IMR-90 (cell line): ENCODE results near the gene ACOXL. TPM values are rescaled to one million over a fixed set of nuclear protein-coding genes. Genes with fewer than 3 reads are reported as not detected.

Source experiments
- ATAC-seq: fragments of 200-7000 bp; cut with Tn5 transposase; 2 replicates; pipeline ENCODE4 v1.9.1; 2020; ENCODE audit warnings: low read depth, mild to moderate bottlenecking, moderate library complexity
- BruUV-seq: library from RNA; stranded (reverse); fragments of 400-500 nt; replicated peaks from 2 replicates; lab custom pipeline; 2021; lab: Mats Ljungman, UMichigan
- CTCF ChIA-PET: fragments of 300-600 bp; formaldehyde crosslinking; extraction: SDS; loops from one replicate; lab custom pipeline; 2021; ENCODE audit warnings: antibody characterized with exemption; lab: Yijun Ruan, JAX
- POLR2A ChIA-PET: fragments of 300-600 bp; sonication (Branson Sonifier 250); formaldehyde crosslinking; loops from one replicate; lab custom pipeline; 2022; ENCODE audit warnings: antibody characterized with exemption; ENCODE audit not compliant: unreplicated experiment; lab: Charles Lee
- DNase-seq: peaks from one replicate; pipeline ENCODE4 v3.0.0; 2013
- H2AFZ ChIP-seq: replicated peaks from 2 replicates; pipeline ENCODE3; 2013; ENCODE audit warnings: low read length, mild to moderate bottlenecking; ENCODE audit not compliant: poor library complexity
- H2AK5ac ChIP-seq: 2 replicates; pipeline ENCODE4 v1.6.1; 2013; ENCODE audit warnings: low read depth, low read length, inconsistent platforms
- H2AK9ac ChIP-seq: replicated peaks from 2 replicates; pipeline ENCODE3; 2013; ENCODE audit warnings: mild to moderate bottlenecking, low read depth, low read length, moderate library complexity; ENCODE audit not compliant: poor library complexity
- H2BK120ac ChIP-seq: 2 replicates; pipeline ENCODE4 v1.6.1; 2013; ENCODE audit warnings: low read depth, low read length, inconsistent platforms
- H2BK15ac ChIP-seq: 3 replicates; pipeline ENCODE4 v1.6.1; 2013; ENCODE audit warnings: low read depth, low read length, inconsistent platforms
- H2BK20ac ChIP-seq: 2 replicates; pipeline ENCODE4 v1.6.1; 2013; ENCODE audit warnings: low read depth, mild to moderate bottlenecking, inconsistent platforms, low read length, moderate library complexity
- H2BK5ac ChIP-seq: 2 replicates; pipeline ENCODE4 v1.6.1; 2013; ENCODE audit warnings: mild to moderate bottlenecking, low read depth, low read length, inconsistent platforms; ENCODE audit not compliant: poor library complexity, severe bottlenecking
- H3K14ac ChIP-seq: replicated peaks from 2 replicates; pipeline ENCODE4 v1.6.1; 2013; ENCODE audit warnings: low read depth, low read length, inconsistent platforms
- H3K18ac ChIP-seq: 2 replicates; pipeline ENCODE4 v1.6.1; 2013; ENCODE audit warnings: low read depth, low read length, control low read depth
- H3K23ac ChIP-seq: 2 replicates; pipeline ENCODE4 v1.6.1; 2013; ENCODE audit warnings: low read depth, low read length, inconsistent platforms
- H3K27ac ChIP-seq: 2 replicates; pipeline ENCODE4 v1.5.1; 2013; ENCODE audit warnings: mild to moderate bottlenecking, control low read depth, low read length; ENCODE audit not compliant: insufficient read depth
- H3K27me3 ChIP-seq: 2 replicates; pipeline ENCODE4 v1.6.1; 2013; ENCODE audit warnings: low read length; ENCODE audit not compliant: control insufficient read depth, insufficient read depth
- H3K36me3 ChIP-seq: 2 replicates; pipeline ENCODE4 v1.6.1; 2013; ENCODE audit warnings: low read length, mixed read lengths; ENCODE audit not compliant: control insufficient read depth, insufficient read depth
- H3K4ac ChIP-seq: 2 replicates; pipeline ENCODE4 v1.6.1; 2013; ENCODE audit warnings: low read depth, low read length, inconsistent platforms
- H3K4me1 ChIP-seq: 2 replicates; pipeline ENCODE4 v1.6.1; 2013; ENCODE audit warnings: low read length, mixed read lengths; ENCODE audit not compliant: control insufficient read depth, insufficient read depth
- H3K4me2 ChIP-seq: 2 replicates; pipeline ENCODE4 v1.6.1; 2013; ENCODE audit warnings: low read depth, mild to moderate bottlenecking, control low read depth, low read length, moderate library complexity
- H3K4me3 ChIP-seq: 2 replicates; pipeline ENCODE4 v1.5.1; 2013; ENCODE audit warnings: low read depth, mild to moderate bottlenecking, control low read depth, low read length, moderate library complexity; ENCODE audit not compliant: insufficient read depth
- H3K56ac ChIP-seq: 2 replicates; pipeline ENCODE4 v1.6.1; 2013; ENCODE audit warnings: low read length, inconsistent platforms; ENCODE audit not compliant: insufficient read depth; ENCODE audit errors: extremely low read depth
- H3K79me1 ChIP-seq, 2 experiments: 2 replicates each; pipeline ENCODE4 v1.6.1; 2013; ENCODE audit warnings: low read length in 2 of 2, inconsistent platforms in 1 of 2, low read depth in 1 of 2
- H3K9ac ChIP-seq: 2 replicates; pipeline ENCODE4 v1.6.1; 2013; ENCODE audit warnings: low read depth, low read length, control low read depth
- H3K9me1 ChIP-seq: 2 replicates; pipeline ENCODE4 v1.6.1; 2013; ENCODE audit warnings: low read length, inconsistent platforms; ENCODE audit not compliant: insufficient read depth
- H3K9me3 ChIP-seq: 2 replicates; pipeline ENCODE4 v1.6.1; 2013; ENCODE audit warnings: low read length; ENCODE audit not compliant: control insufficient read depth, insufficient read depth
- H4K20me1 ChIP-seq: 2 replicates; pipeline ENCODE4 v1.6.1; 2013; ENCODE audit warnings: low read length, inconsistent platforms; ENCODE audit not compliant: insufficient read depth
- H4K5ac ChIP-seq: 2 replicates; pipeline ENCODE4 v1.6.1; 2013; ENCODE audit warnings: mild to moderate bottlenecking, low read depth, low read length, control low read depth
- H4K8ac ChIP-seq, 2 experiments: 2 replicates each; pipeline ENCODE4 v1.6.1; 2013; ENCODE audit warnings: low read depth in 2 of 2, low read length in 2 of 2, control low read depth in 1 of 2, inconsistent platforms in 1 of 2
- H4K91ac ChIP-seq: 2 replicates; pipeline ENCODE4 v1.6.1; 2013; ENCODE audit warnings: low read depth, low read length, inconsistent platforms; ENCODE audit not compliant: insufficient read depth
- BHLHE40 ChIP-seq: fragments of 150-350 bp; IDR thresholded peaks from 2 replicates; pipeline ENCODE4 v1.6.1; 2016; ENCODE audit warnings: mild to moderate bottlenecking, low read depth, low read length
- CEBPB ChIP-seq: IDR thresholded peaks from 2 replicates; pipeline ENCODE4 v1.6.1; 2012; ENCODE audit warnings: low read depth, low read length, improper control_type of control experiment
- CHD1 ChIP-seq: IDR thresholded peaks from 2 replicates; pipeline ENCODE4 v1.6.1; 2012; ENCODE audit warnings: low read depth, low read length, improper control_type of control experiment
- FOS ChIP-seq: fragments of 150-350 bp; IDR thresholded peaks from 2 replicates; pipeline ENCODE4 v1.6.1; 2016; ENCODE audit warnings: low read depth, low read length
- MAFK ChIP-seq: IDR thresholded peaks from 2 replicates; pipeline ENCODE4 v1.6.1; 2012; ENCODE audit warnings: low read depth, low read length, improper control_type of control experiment
- MAZ ChIP-seq: IDR thresholded peaks from 2 replicates; pipeline ENCODE4 v1.6.1; 2012; ENCODE audit warnings: low read depth, mild to moderate bottlenecking, low read length, improper control_type of control experiment, moderate library complexity, borderline replicate concordance
- MXI1 ChIP-seq: IDR thresholded peaks from 2 replicates; pipeline ENCODE4 v1.6.1; 2012; ENCODE audit warnings: low read depth, mild to moderate bottlenecking, low read length, moderate library complexity, borderline replicate concordance
- NFE2L2 ChIP-seq: fragments of 150-350 bp; IDR thresholded peaks from 2 replicates; pipeline ENCODE4 v1.6.1; 2016; ENCODE audit warnings: low read depth, mild to moderate bottlenecking, low read length
- POLR2A ChIP-seq: IDR thresholded peaks from 2 replicates; pipeline ENCODE4 v1.6.1; 2012; ENCODE audit warnings: mild to moderate bottlenecking, low read depth, low read length
- RAD21 ChIP-seq: IDR thresholded peaks from 2 replicates; pipeline ENCODE4 v1.6.1; 2012; ENCODE audit warnings: low read length, improper control_type of control experiment
- RCOR1 ChIP-seq: IDR thresholded peaks from 2 replicates; pipeline ENCODE4 v1.6.1; 2012; ENCODE audit warnings: mild to moderate bottlenecking, low read length, improper control_type of control experiment; ENCODE audit not compliant: insufficient replicate concordance
- RFX5 ChIP-seq: IDR thresholded peaks from 2 replicates; pipeline ENCODE4 v1.8.0; 2012; ENCODE audit warnings: low read depth, mild to moderate bottlenecking, low read length, moderate library complexity
- SMC3 ChIP-seq: fragments of 150-350 bp; IDR thresholded peaks from 2 replicates; pipeline ENCODE4 v1.6.1; 2016; ENCODE audit warnings: low read depth, mild to moderate bottlenecking, antibody characterized with exemption, low read length, moderate library complexity
- WGBS, 2 experiments: methylation state at CpG; one replicate each; pipeline versions ENCODE4 v1.1.5 to v1.1.7; 2013; ENCODE audit warnings: missing lambda C conversion rate in 2 of 2; ENCODE audit not compliant: insufficient read length in 1 of 2; ENCODE audit errors: extremely low coverage in 2 of 2; 5-methylcytosine and 5-hydroxymethylcytosine counted together
- dilution Hi-C: fragments of 300-500 bp; cut with HindIII; formaldehyde crosslinking; loops from one replicate; pipeline ENCODE4 v1.14.3; 2018; ENCODE audit warnings: low sequenced_read_pairs; ENCODE audit not compliant: unreplicated experiment
- in situ Hi-C: fragments of 300-500 bp; cut with MboI; formaldehyde crosslinking; loops from 3 replicates; pipeline ENCODE4 v1.14.3; 2019; ENCODE audit warnings: low sequenced_read_pairs, inconsistent platforms, mixed read lengths
- intact Hi-C: fragments of 100-400 bp; cut with micrococcal nuclease; formaldehyde crosslinking; loops from 2 replicates; pipeline ENCODE4 v1.10.0; 2022
- polyA plus RNA-seq, 3 experiments: library from polyadenylated mRNA; depleted of rRNA; stranded (reverse); fragments of >200 nt; gene quantifications; 2 replicates each; pipeline ENCODE4 v1.2.3, GENCODE V29; 2012; ENCODE audit warnings: low replicate concordance in 1 of 3
- total RNA-seq: library from RNA; depleted of rRNA; stranded (reverse); fragments of >200 nt; gene quantifications from 2 replicates; pipeline ENCODE4 v1.2.3, GENCODE V29; 2012
- TF ChIP-seq, protein P1 (sequence below): fragments of 150-350 bp; IDR thresholded peaks from 2 replicates; pipeline ENCODE4 v1.6.1; 2017; ENCODE audit warnings: mild to moderate bottlenecking, antibody characterized with exemption, low read length, low read depth
- TF ChIP-seq, protein P2 (sequence below): fragments of 150-350 bp; IDR thresholded peaks from 2 replicates; pipeline ENCODE4 v1.6.1; 2016; ENCODE audit warnings: low read depth, mild to moderate bottlenecking, low read length, moderate library complexity, borderline replicate concordance
- TF ChIP-seq, protein P3 (sequence below): conservative IDR thresholded peaks from 2 replicates; pipeline ENCODE4 v1.5.1; 2012; ENCODE audit warnings: mild to moderate bottlenecking, low read depth, low read length, improper control_type of control experiment

ACOXL gene
- total and polyA plus RNA-seq, 2 of the 4 experiments (the other 2 are of a cell fraction), result not detected

DNA sequence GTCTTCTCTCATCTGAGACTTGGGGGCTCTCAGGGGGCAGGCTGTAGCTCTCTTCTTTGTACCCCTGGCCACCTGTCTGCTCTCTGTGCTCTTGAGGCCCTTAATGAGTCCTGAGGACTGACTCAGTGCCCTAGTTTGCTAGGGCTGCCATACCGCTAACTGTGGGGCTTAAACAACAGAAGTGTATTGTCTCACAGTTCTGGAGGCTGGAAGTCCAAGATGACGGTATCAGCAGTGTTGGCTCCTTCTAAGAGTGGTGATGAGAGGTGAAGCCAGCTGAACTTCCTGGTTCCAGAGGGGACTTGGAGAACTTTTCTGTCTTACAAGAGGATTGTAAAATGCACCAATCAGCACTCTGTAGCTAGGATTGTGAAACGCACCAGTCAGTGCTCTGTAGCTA is 67.0 kb downstream of the ACOXL start:
- ATAC-seq (no peak), DNase-seq (no peak)
- H2BK15ac ChIP-seq, result no peak overlapping the region
- no peaks in the 10 kb centered on the region for H3K9me1 ChIP-seq
- no peak overlapping the region for H3K4ac ChIP-seq
- H2BK20ac ChIP-seq, result no peak overlapping the region
- BruUV-seq, result no TSS peak
- no peak overlapping the region for H3K4me2 ChIP-seq
- H2BK120ac ChIP-seq, result no peak overlapping the region
- H3K9me3 ChIP-seq, result no peaks in the 10 kb centered on the region
- no peak overlapping the region for H3K14ac ChIP-seq
- H4K20me1 ChIP-seq, result no peaks in the 10 kb centered on the region; the same call in 1 of the 2 replicates
- dilution Hi-C loops, result no loop called here
- in situ Hi-C loops, result no loop called here
- H4K5ac ChIP-seq, result no peak overlapping the region
- intact Hi-C loops, result no loop called here
- no peak overlapping the region for H2AK9ac ChIP-seq
- no peak overlapping the region for H3K9ac ChIP-seq
- no peaks in the 10 kb centered on the region for H3K4me1 ChIP-seq
- H3K23ac ChIP-seq, result no peak overlapping the region
- H3K27me3 ChIP-seq, result peaks cover 26% of the 10 kb centered on the region
- H2BK5ac ChIP-seq, result no peak overlapping the region
- no peak overlapping the region for H3K27ac ChIP-seq
- no peak overlapping the region for H2AK5ac ChIP-seq
- no peak overlapping the region for H4K91ac ChIP-seq
- no peak overlapping the region for H3K56ac ChIP-seq
- no peak overlapping the region for H2AFZ ChIP-seq
- ChIA-PET POLR2A (no interaction called here), CTCF (no interaction called here)
- H4K8ac ChIP-seq, result no peak overlapping the region
- H3K36me3 ChIP-seq, result no peaks in the 10 kb centered on the region
- 73% methylated on average over 2 of the region's 3 CpGs; no CpG with 5 or more reads in 1 of the 2 experiments for WGBS, 2 experiments
- TF ChIP-seq, protein P1, sequence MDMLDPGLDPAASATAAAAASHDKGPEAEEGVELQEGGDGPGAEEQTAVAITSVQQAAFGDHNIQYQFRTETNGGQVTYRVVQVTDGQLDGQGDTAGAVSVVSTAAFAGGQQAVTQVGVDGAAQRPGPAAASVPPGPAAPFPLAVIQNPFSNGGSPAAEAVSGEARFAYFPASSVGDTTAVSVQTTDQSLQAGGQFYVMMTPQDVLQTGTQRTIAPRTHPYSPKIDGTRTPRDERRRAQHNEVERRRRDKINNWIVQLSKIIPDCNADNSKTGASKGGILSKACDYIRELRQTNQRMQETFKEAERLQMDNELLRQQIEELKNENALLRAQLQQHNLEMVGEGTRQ, result no peak
- TF ChIP-seq, protein P2, sequence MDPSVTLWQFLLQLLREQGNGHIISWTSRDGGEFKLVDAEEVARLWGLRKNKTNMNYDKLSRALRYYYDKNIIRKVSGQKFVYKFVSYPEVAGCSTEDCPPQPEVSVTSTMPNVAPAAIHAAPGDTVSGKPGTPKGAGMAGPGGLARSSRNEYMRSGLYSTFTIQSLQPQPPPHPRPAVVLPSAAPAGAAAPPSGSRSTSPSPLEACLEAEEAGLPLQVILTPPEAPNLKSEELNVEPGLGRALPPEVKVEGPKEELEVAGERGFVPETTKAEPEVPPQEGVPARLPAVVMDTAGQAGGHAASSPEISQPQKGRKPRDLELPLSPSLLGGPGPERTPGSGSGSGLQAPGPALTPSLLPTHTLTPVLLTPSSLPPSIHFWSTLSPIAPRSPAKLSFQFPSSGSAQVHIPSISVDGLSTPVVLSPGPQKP, result no peak
- TF ChIP-seq POLR2A (no peak), CEBPB (no peak), MAZ (no peak), RAD21 (no peak), RFX5 (no peak), BHLHE40 (no peak), SMC3 (no peak), RCOR1 (no peak), MAFK (no peak), CHD1 (no peak), NFE2L2 (no peak), FOS (no peak), MXI1 (no peak)
- TF ChIP-seq, protein P3, sequence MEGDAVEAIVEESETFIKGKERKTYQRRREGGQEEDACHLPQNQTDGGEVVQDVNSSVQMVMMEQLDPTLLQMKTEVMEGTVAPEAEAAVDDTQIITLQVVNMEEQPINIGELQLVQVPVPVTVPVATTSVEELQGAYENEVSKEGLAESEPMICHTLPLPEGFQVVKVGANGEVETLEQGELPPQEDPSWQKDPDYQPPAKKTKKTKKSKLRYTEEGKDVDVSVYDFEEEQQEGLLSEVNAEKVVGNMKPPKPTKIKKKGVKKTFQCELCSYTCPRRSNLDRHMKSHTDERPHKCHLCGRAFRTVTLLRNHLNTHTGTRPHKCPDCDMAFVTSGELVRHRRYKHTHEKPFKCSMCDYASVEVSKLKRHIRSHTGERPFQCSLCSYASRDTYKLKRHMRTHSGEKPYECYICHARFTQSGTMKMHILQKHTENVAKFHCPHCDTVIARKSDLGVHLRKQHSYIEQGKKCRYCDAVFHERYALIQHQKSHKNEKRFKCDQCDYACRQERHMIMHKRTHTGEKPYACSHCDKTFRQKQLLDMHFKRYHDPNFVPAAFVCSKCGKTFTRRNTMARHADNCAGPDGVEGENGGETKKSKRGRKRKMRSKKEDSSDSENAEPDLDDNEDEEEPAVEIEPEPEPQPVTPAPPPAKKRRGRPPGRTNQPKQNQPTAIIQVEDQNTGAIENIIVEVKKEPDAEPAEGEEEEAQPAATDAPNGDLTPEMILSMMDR, result no peak
- no peaks in the 10 kb centered on the region for H3K79me1 ChIP-seq
- H3K4me3 ChIP-seq, result no peak overlapping the region
- H3K18ac ChIP-seq, result no peak overlapping the region
